ENCODE measurements around the gene EWSR1. TPM values are rescaled to one million over a fixed set of nuclear protein-coding genes. Genes with fewer than 3 reads are reported as not detected.
A peak's percentile ranks its signal among the peaks of the same experiment; 100 is the strongest.
"Not testable (repeated sequence)": the region's sequence is repeated elsewhere in the genome, so short reads cannot be mapped to it uniquely, and the experiment has no call there.

EWSR1 gene
- total RNA-seq (ENCODE audit: low replicate concordance): 244 and 347 TPM in 2 replicates
- long read RNA-seq, transcript EWSR1-217 (8 exons, 3,231 nt): minor isoform, 15 of 190 reads
- long read RNA-seq, transcript EWSR1-206 (17 exons, 2,654 nt): minor isoform, 31 of 190 reads
- long read RNA-seq, transcript EWSR1-207 (17 exons, 2,207 nt): major isoform, 37 of 190 reads
- long read RNA-seq, partial matches to known transcripts: 76 of 190 reads
- long read RNA-seq, other reads (novel, unspliced or antisense): 26 of 190 reads

- peak within 1 kb of the TSS; percentile 98 for H3K4me3 Mint-ChIP-seq
- H3K27me3 Mint-ChIP-seq: peaks cover 4% of the 10 kb centered on the region
- DNase-seq (ENCODE audit: extremely low spot score, unreplicated experiment): peak; percentile 98
- H3K4me1 Mint-ChIP-seq (ENCODE audit: unreplicated experiment): peaks cover 40% of the 10 kb centered on the region
- no peaks in the 10 kb centered on the region for H3K9me3 Mint-ChIP-seq
- H3K36me3 Mint-ChIP-seq: peaks cover 43% of the 10 kb centered on the region
- peak within 1 kb of the TSS; percentile 100 for H3K27ac Mint-ChIP-seq
- TF ChIP-seq CTCF (conservative IDR thresholded peaks at IDR 0.05): no peak
Observed at GRCh38 chr22:29267858-29268510, at the start of gene EWSR1, which contains the start of gene RHBDD3. EWSR1 (plus strand) TSS chr22:29268268; CDS start chr22:29268337, 69 bp downstream. RHBDD3 (minus strand) TSS chr22:29267981; CDS start chr22:29265626, 2,355 bp downstream.

- Mint-ChIP-seq H3K27me3 (no peaks in the 10 kb centered on the region), H3K27ac (no peak overlapping the region), H3K36me3 (no peaks in the 10 kb centered on the region), H3K4me3 (no peak overlapping the region), H3K9me3 (no peaks in the 10 kb centered on the region), H3K4me1 (ENCODE audit: unreplicated experiment) (peaks cover 10% of the 10 kb centered on the region)
- no peak for TF ChIP-seq CTCF (conservative IDR thresholded peaks at IDR 0.05)
- DNase-seq (ENCODE audit: extremely low spot score, unreplicated experiment): no peak
Observed at GRCh38 chr22:29218758-29219408, 49.2 kb upstream of the EWSR1 start.

- not testable (repeated sequence) for H3K36me3 Mint-ChIP-seq; H3K27ac Mint-ChIP-seq; H3K4me3 Mint-ChIP-seq; DNase-seq (ENCODE audit: extremely low spot score, unreplicated experiment); H3K4me1 Mint-ChIP-seq (ENCODE audit: unreplicated experiment); H3K27me3 Mint-ChIP-seq; H3K9me3 Mint-ChIP-seq
Observed at GRCh38 chr22:29219409-29219782, 48.7 kb upstream of the EWSR1 start.

DNA sequence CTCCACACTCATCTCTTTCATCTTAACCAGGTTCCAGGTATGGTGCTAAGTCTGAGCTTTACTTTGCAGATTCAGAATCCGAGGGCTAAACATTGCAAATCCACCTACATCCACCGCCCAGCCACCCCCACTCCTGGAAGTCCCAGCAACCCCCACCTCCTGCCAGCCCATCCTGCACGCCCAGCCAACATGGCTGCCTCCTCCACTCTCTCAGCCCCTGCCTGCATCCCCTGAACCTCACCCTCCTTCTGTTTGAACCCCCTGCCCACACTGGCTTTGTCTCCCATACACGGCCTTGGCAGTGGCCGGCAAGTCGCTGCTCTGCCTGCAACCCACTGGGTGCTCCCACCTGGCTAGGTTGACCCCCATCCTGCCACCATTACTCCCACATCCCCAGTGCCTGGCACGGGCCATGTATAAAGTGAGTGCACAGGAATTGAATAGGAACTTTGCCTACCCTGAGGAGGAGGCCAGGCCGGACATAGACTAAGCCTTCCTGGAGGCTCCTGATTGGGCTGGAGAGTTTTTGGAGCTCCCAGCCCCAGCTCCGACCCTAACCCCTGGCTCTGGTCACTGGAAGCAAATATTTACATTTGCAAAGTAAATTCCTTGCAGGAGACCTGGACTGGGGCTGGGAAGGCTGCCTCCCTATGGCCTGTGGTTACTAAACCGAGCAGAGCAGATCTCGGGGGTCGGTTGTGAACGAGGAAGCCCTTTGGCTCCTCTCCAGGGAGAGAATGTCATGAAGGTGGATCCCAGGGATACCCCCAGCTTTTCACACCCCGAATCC lies 48.0 kb upstream of the EWSR1 start:
- Mint-ChIP-seq H3K27ac (peak overlapping the region; percentile 39), H3K27me3 (no peaks in the 10 kb centered on the region), H3K4me1 (ENCODE audit: unreplicated experiment) (peaks cover 10% of the 10 kb centered on the region), H3K4me3 (no peak overlapping the region), H3K9me3 (no peaks in the 10 kb centered on the region), H3K36me3 (no peaks in the 10 kb centered on the region)
- no peak for DNase-seq (ENCODE audit: extremely low spot score, unreplicated experiment)
- no peak for TF ChIP-seq CTCF (conservative IDR thresholded peaks at IDR 0.05)

GRCh38 chr22:29224121-29224858 lies 43.8 kb upstream of the EWSR1 start:
- peaks cover 10% of the 10 kb centered on the region for H3K4me1 Mint-ChIP-seq (ENCODE audit: unreplicated experiment)
- no peaks in the 10 kb centered on the region for H3K36me3 Mint-ChIP-seq
- H3K27ac Mint-ChIP-seq: no peak overlapping the region
- no peaks in the 10 kb centered on the region for H3K27me3 Mint-ChIP-seq
- no peaks in the 10 kb centered on the region for H3K9me3 Mint-ChIP-seq
- H3K4me3 Mint-ChIP-seq: no peak overlapping the region
- DNase-seq (ENCODE audit: extremely low spot score, unreplicated experiment): no peak
- TF ChIP-seq CTCF (conservative IDR thresholded peaks at IDR 0.05): no peak

Measured in type B pancreatic cell (in vitro differentiated cells).